CD14-positive monocyte (primary cell): ENCODE measurements around the gene PHLDA1. TPM values are rescaled to one million over a fixed set of nuclear protein-coding genes. Genes with fewer than 3 reads are reported as not detected.

Experiments used
- DNase-seq, 3 donors: peaks; one replicate each; pipeline ENCODE4 v3.0.0-alpha.2; 2011 to 2022
- H2AFZ ChIP-seq: 2 replicates; pipeline ENCODE4 v1.6.0; 2012; ENCODE audit warnings: mild to moderate bottlenecking, low read depth, low read length, inconsistent platforms; ENCODE audit not compliant: insufficient read depth, poor library complexity, severe bottlenecking
- H3K27ac ChIP-seq, 2 donors: 1 replicate in 1 of 2; 2 replicates in 1 of 2; pipeline ENCODE4 v1.5.1; 2012 to 2013; ENCODE audit warnings: low read length in 2 of 2, control low read depth in 1 of 2, inconsistent platforms in 1 of 2, low read depth in 1 of 2, mild to moderate bottlenecking in 1 of 2
- H3K27me3 ChIP-seq, 2 donors: one replicate each; pipeline versions ENCODE4 v1.6.0 to v1.6.1; 2011 to 2013; ENCODE audit warnings: low read length in 2 of 2; ENCODE audit not compliant: control insufficient read depth in 2 of 2, insufficient read depth in 2 of 2
- H3K36me3 ChIP-seq, 2 donors: replicated peaks in 1 of 2; 1 replicate in 1 of 2; 2 replicates in 1 of 2; pipeline versions ENCODE4 v1.5.1 to v1.6.1; 2012 to 2013; ENCODE audit warnings: low read length in 2 of 2, control low read depth in 1 of 2, inconsistent platforms in 1 of 2, mild to moderate bottlenecking in 1 of 2; ENCODE audit not compliant: insufficient read depth in 2 of 2, control insufficient read depth in 1 of 2
- H3K4me1 ChIP-seq, 2 donors: 1 replicate in 1 of 2; 2 replicates in 1 of 2; pipeline versions ENCODE4 v1.5.1 to v1.6.1; 2012 to 2013; ENCODE audit warnings: low read length in 2 of 2, control low read depth in 1 of 2, inconsistent platforms in 1 of 2, mild to moderate bottlenecking in 1 of 2, moderate library complexity in 1 of 2; ENCODE audit not compliant: insufficient read depth in 2 of 2, control insufficient read depth in 1 of 2
- H3K4me2 ChIP-seq: replicated peaks from 2 replicates; pipeline ENCODE3; 2012; ENCODE audit warnings: low read length, moderate library complexity, mild to moderate bottlenecking; ENCODE audit not compliant: poor library complexity, severe bottlenecking; ENCODE audit errors: extremely low read depth
- H3K4me3 ChIP-seq, 3 experiments: fragments of 200-600 bp in 1 of 3; sonication (generic) in 1 of 3; replicated peaks in 1 of 3; 1 replicate in 2 of 3; 2 replicates in 1 of 3; pipeline ENCODE4 v1.5.1; 2011 to 2013; ENCODE audit warnings: low read length in 3 of 3, mild to moderate bottlenecking in 3 of 3, control low read depth in 2 of 3, low read depth in 2 of 3, inconsistent platforms in 1 of 3, moderate library complexity in 1 of 3
- H3K79me2 ChIP-seq: 2 replicates; pipeline ENCODE4 v1.6.0; 2012; ENCODE audit warnings: mild to moderate bottlenecking, control low read depth, inconsistent platforms, low read length, moderate library complexity; ENCODE audit not compliant: insufficient read depth
- H3K9ac ChIP-seq: 2 replicates; pipeline ENCODE4 v1.6.0; 2017; ENCODE audit warnings: low read length, mild to moderate bottlenecking; ENCODE audit not compliant: insufficient read depth, poor library complexity, severe bottlenecking
- H3K9me3 ChIP-seq, 2 donors: replicated peaks in 1 of 2; 1 replicate in 1 of 2; 2 replicates in 1 of 2; pipeline versions ENCODE4 v1.5.1 to v1.6.1; 2012 to 2013; ENCODE audit warnings: low read length in 2 of 2, control low read depth in 1 of 2; ENCODE audit not compliant: control insufficient read depth in 1 of 2, insufficient read depth in 1 of 2
- H4K20me1 ChIP-seq: 2 replicates; pipeline ENCODE4 v1.6.0; 2012; ENCODE audit warnings: mild to moderate bottlenecking, low read length, control low read depth, moderate library complexity; ENCODE audit not compliant: insufficient read depth
- H3K27ac Mint-ChIP-seq, 7 donors: one replicate each; pipeline ENCODE4 v1.8.0; 2020; ENCODE audit warnings: mild to moderate bottlenecking in 7 of 7, mixed read lengths in 7 of 7, moderate library complexity in 6 of 7, inconsistent platforms in 2 of 7
- H3K27me3 Mint-ChIP-seq, 3 donors: one replicate each; pipeline ENCODE4 v1.8.0; 2021 to 2022; ENCODE audit warnings: low read depth in 3 of 3, mild to moderate bottlenecking in 3 of 3, mixed read lengths in 3 of 3, moderate library complexity in 3 of 3, inconsistent platforms in 1 of 3
- H3K36me3 Mint-ChIP-seq, 2 donors: one replicate each; pipeline ENCODE4 v1.8.0; 2020; ENCODE audit warnings: mixed read lengths in 2 of 2, inconsistent platforms in 1 of 2, mild to moderate bottlenecking in 1 of 2
- H3K4me1 Mint-ChIP-seq: one replicate; pipeline ENCODE4 v1.8.0; 2020; ENCODE audit warnings: mild to moderate bottlenecking, mixed read lengths
- H3K4me3 Mint-ChIP-seq, 2 donors: one replicate each; pipeline ENCODE4 v1.8.0; 2020; ENCODE audit warnings: mild to moderate bottlenecking in 2 of 2, mixed read lengths in 2 of 2, moderate library complexity in 1 of 2
- H3K9me3 Mint-ChIP-seq, 7 donors: one replicate each; pipeline ENCODE4 v1.8.0; 2020 to 2022; ENCODE audit warnings: mixed read lengths in 7 of 7, mild to moderate bottlenecking in 6 of 7, moderate library complexity in 6 of 7, inconsistent platforms in 2 of 7
- CTCF ChIP-seq: fragments of 200-600 bp; IDR thresholded peaks from one replicate; pipeline ENCODE4 v1.8.0; 2022; ENCODE audit warnings: antibody characterized with exemption, mild to moderate bottlenecking
- WGBS: methylation state at CpG from one replicate; pipeline ENCODE4 v1.1.5; 2013; ENCODE audit warnings: missing lambda C conversion rate; ENCODE audit not compliant: insufficient coverage; 5-methylcytosine and 5-hydroxymethylcytosine counted together
- intact Hi-C, 2 donors: fragments of 100-400 bp; cut with micrococcal nuclease; formaldehyde crosslinking; loops; one replicate each; pipeline versions ENCODE4 v1.15.0 to v1.15.1; 2023
- polyA plus RNA-seq, 3 donors: library from polyadenylated mRNA; depleted of rRNA in 1 of 3; unstranded in 2 of 3; stranded (reverse) in 1 of 3; fragments of 300-500 nt in 2 of 3; fragments of >200 nt in 1 of 3; fragmentation: Illumina TruSeq in 2 of 3; gene quantifications; 1 replicate in 2 of 3; 2 replicates in 1 of 3; pipeline ENCODE4 v1.2.3, GENCODE V29; 2012 to 2021

The PHLDA1 gene
- polyA plus RNA-seq, 3 donors, result 1.1 to 5.8 (median 1.6) TPM

- TF ChIP-seq CTCF, result no peak
- WGBS, result 5% methylated on average over 55 of the region's 58 CpGs
- Mint-ChIP-seq H3K27me3 (peaks cover 53 to 62% (median 58%) of the 10 kb centered on the region in 3 donors), H3K4me1 (peaks cover 25% of the 10 kb centered on the region), H3K36me3 (peaks cover 8 to 11% of the 10 kb centered on the region in 2 donors), H3K27ac (peak overlapping the region; percentile 54 to 91 (median 85)), H3K4me3 (peak overlapping the region; percentile 96 to 97), H3K9me3 (peaks cover 0 to 15% (median 7%) of the 10 kb centered on the region in 7 donors)
- Histone ChIP-seq H2AFZ (peak overlapping the region; percentile 80), H3K9ac (peak overlapping the region; percentile 79), H3K4me2 (peak overlapping the region; percentile 86), H3K4me1 (peaks cover 27 to 29% of the 10 kb centered on the region in 2 donors), H4K20me1 (peaks cover 5% of the 10 kb centered on the region), H3K36me3 (no peaks in the 10 kb centered on the region), H3K4me3 (peak overlapping the region; percentile 60 to 77 (median 64)), H3K27ac (peak overlapping the region; percentile 11 to 73), H3K79me2 (no peaks in the 10 kb centered on the region), H3K27me3 (peaks cover 36 to 58% of the 10 kb centered on the region in 2 donors), H3K9me3 (peaks cover 0 to 5% of the 10 kb centered on the region in 2 donors)
- peak; percentile 34 to 54 (median 45) for DNase-seq
- intact Hi-C loops, result loop anchor here in 1 of 2 donors (10.0 kb wide), 2 partner anchors 78 to 548 kb away; partner anchors contain the start of gene GLIPR1
Measured at GRCh38 chr12:76032043-76032981, 736 bp upstream of the PHLDA1 start.

- H3K4me2 ChIP-seq, result peak overlapping the region; percentile 86
- peak overlapping the region; percentile 80 for H2AFZ ChIP-seq
- H3K9me3 Mint-ChIP-seq, result peaks cover 0 to 15% (median 7%) of the 10 kb centered on the region in 7 donors
- H3K4me3 Mint-ChIP-seq, result peak overlapping the region; percentile 96 to 97
- peak overlapping the region in 1 of 2 donors; percentile 55 for H3K27ac ChIP-seq
- peaks cover 8 to 11% of the 10 kb centered on the region in 2 donors for H3K36me3 Mint-ChIP-seq
- WGBS, result under 1% methylated on average over 26 of the region's 26 CpGs
- peaks cover 36 to 58% of the 10 kb centered on the region in 2 donors for H3K27me3 ChIP-seq
- TF ChIP-seq CTCF, result no peak
- no peak for DNase-seq
- peaks cover 0 to 5% of the 10 kb centered on the region in 2 donors for H3K9me3 ChIP-seq
- peaks cover 54 to 67% (median 58%) of the 10 kb centered on the region in 3 donors for H3K27me3 Mint-ChIP-seq
- peak overlapping the region in 1 of 7 donors; percentile 91 for H3K27ac Mint-ChIP-seq
- H4K20me1 ChIP-seq, result peaks cover 5% of the 10 kb centered on the region
- H3K79me2 ChIP-seq, result no peaks in the 10 kb centered on the region
- H3K9ac ChIP-seq, result peak overlapping the region; percentile 79
- peak overlapping the region; percentile 60 to 77 (median 64) for H3K4me3 ChIP-seq
- intact Hi-C loops, result loop anchor here in 1 of 2 donors (10.0 kb wide), 2 partner anchors 76 to 546 kb away; partner anchors contain the start of gene GLIPR1
- H3K36me3 ChIP-seq, result no peaks in the 10 kb centered on the region
- peaks cover 23% of the 10 kb centered on the region for H3K4me1 Mint-ChIP-seq
- H3K4me1 ChIP-seq, result peaks cover 27 to 29% of the 10 kb centered on the region in 2 donors
Measured at GRCh38 chr12:76031081-76031413, 529 bp downstream of the PHLDA1 start.
